ENCODE measurements around the gene F7.

DNA sequence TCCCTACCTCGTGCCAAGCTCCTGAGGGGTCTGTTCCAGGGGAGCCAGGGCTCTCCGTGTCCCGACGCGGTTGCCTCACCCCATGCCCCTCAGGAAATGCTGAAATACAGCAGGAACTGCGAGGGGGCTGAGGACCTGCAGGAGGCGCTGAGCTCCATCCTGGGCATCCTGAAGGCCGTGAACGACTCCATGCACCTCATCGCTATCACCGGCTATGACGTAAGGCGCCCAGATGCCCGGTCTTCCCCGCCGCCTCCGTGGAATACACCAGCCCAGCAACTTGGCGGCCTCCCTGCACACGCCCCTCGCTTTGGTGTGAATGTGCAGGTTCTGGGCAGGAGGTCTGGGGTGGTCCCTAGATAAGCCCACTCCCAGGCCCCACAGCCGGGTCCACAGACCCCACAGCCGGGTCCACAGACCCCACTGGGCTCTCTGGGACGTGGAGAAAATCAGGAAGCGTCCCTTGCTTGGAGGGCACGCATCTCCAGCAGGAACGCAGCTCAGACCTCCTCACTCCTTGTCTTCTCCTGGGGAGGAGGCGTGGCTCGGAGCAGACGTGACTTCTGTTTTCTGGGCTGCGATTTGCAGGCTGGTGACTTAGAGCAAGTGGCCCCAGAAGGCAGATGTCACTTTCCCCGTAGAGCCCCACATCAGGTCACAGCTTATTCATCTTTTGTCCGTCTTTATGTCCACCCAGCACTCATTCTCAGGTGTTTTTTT, 19.4 kb upstream of the F7 start:
- TF ChIP-seq CTCF (IDR thresholded peaks at IDR 0.05; ENCODE audit: low read depth, low read length): no peak
- no peak for TF ChIP-seq EZH2phosphoT487 (IDR thresholded peaks at IDR 0.05; ENCODE audit: low read depth)
